Upper lobe of right lung (tissue), 1 donor: ENCODE measurements around the gene C16orf96. TPM values are rescaled to one million over a fixed set of nuclear protein-coding genes. Genes with fewer than 3 reads are reported as not detected.

Experiments
- ATAC-seq: fragments of 200-7000 bp; cut with Tn5 transposase; one replicate; pipeline ENCODE4 v1.9.1; 2020; ENCODE audit warnings: mild to moderate bottlenecking, moderate library complexity
- DNase-seq: peaks from one replicate; pipeline ENCODE4 v3.0.0-alpha.2; 2020
- H3K27ac ChIP-seq: fragments of 200-600 bp; one replicate; pipeline ENCODE4 v1.8.0; 2022
- H3K27me3 ChIP-seq: fragments of 200-600 bp; one replicate; pipeline ENCODE4 v1.8.0; 2022; ENCODE audit warnings: mild to moderate bottlenecking
- H3K36me3 ChIP-seq: fragments of 200-600 bp; one replicate; pipeline ENCODE4 v1.8.0; 2022
- H3K4me1 ChIP-seq: fragments of 200-600 bp; one replicate; pipeline ENCODE4 v1.8.0; 2022
- H3K4me3 ChIP-seq: fragments of 200-600 bp; one replicate; pipeline ENCODE4 v1.8.0; 2022; ENCODE audit warnings: mild to moderate bottlenecking
- H3K9me3 ChIP-seq: fragments of 200-600 bp; one replicate; pipeline ENCODE4 v1.8.0; 2022
- CTCF ChIP-seq: fragments of 200-600 bp; IDR thresholded peaks from one replicate; pipeline ENCODE4 v1.8.0; 2022; ENCODE audit warnings: antibody characterized with exemption
- intact Hi-C: fragments of 100-400 bp; cut with DNase I; formaldehyde crosslinking; loops from one replicate; pipeline ENCODE4 v1.11.0; 2022
- total RNA-seq: library from RNA; stranded (reverse); fragmentation: NEBNext Ultra II Directional; extraction: Animal tissue kit (Norgen Biotek cat#: 25700); gene quantifications from one replicate; pipeline ENCODE4 v1.2.1, GENCODE V29; 2021
- donor health status: DM: no; HTN: yes; CAD: no; lungs with severe emphysema.

The C16orf96 gene
- total RNA-seq, 1 donor from 2014 or later = 0.32 TPM

- intact Hi-C loops = no loop called here
- Histone ChIP-seq H3K27me3 (no peaks in the 10 kb centered on the region), H3K4me3 (peak overlapping the region; percentile 97), H3K36me3 (no peaks in the 10 kb centered on the region), H3K4me1 (peaks cover 19% of the 10 kb centered on the region), H3K9me3 (no peaks in the 10 kb centered on the region), H3K27ac (peak overlapping the region; percentile 96)
- DNase-seq (no peak), ATAC-seq (no peak)
- TF ChIP-seq CTCF = no peak
Measured at GRCh38 chr16:4626396-4626795, 70.3 kb downstream of the C16orf96 start.

DNA sequence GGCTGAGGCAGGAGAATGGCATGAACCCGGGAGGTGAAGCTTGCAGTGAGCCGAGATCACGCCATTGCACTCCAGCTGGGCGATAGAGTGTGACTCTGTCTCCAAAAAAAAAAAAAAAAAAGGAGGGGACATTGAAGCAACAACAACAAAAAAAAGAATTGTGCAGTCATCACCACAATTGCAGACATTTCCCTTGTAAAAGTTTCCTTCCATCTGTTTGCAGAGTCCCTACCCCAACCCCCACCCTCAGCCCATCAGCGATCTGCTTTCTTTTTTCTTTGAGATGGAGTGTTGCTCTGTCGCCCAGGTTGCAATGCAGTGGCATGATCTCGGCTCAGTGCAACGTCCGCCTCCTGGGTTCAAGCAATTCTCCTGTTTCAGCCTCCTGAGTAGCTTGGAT, 72.1 kb downstream of the C16orf96 start:
- Histone ChIP-seq H3K4me3 (no peak overlapping the region), H3K27me3 (no peaks in the 10 kb centered on the region), H3K4me1 (peaks cover 19% of the 10 kb centered on the region), H3K36me3 (peaks cover 3% of the 10 kb centered on the region), H3K27ac (no peak overlapping the region), H3K9me3 (no peaks in the 10 kb centered on the region)
- DNase-seq = no peak
- no peak for TF ChIP-seq CTCF
- intact Hi-C loops = no loop called here
- ATAC-seq = no peak

DNA sequence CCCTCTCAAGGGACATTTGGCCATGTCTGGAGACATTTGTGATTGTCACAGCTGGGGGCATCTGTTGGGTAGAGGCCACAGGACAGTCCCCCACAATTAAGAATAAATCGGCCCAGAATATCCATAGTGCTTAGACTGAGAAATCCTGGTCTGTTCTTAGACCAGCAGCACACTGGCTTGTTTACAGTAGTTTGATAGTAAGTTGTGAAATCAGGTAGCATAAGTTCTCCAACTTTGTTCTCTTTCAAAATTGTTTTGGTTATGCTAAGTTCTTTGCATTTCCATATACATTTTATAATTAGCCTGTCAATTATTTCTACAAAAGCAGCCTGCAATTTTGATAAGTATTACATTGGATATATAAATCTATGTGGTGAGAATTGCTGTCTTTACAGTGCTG, 75.3 kb downstream of the C16orf96 start:
- peaks cover 9% of the 10 kb centered on the region for H3K4me1 ChIP-seq
- DNase-seq (no peak), ATAC-seq (no peak)
- intact Hi-C loops = no loop called here
- no peak for TF ChIP-seq CTCF
- H3K27me3 ChIP-seq = no peaks in the 10 kb centered on the region
- H3K4me3 ChIP-seq = no peak overlapping the region
- H3K27ac ChIP-seq = no peak overlapping the region
- H3K9me3 ChIP-seq = no peaks in the 10 kb centered on the region
- H3K36me3 ChIP-seq = peaks cover 22% of the 10 kb centered on the region

DNA sequence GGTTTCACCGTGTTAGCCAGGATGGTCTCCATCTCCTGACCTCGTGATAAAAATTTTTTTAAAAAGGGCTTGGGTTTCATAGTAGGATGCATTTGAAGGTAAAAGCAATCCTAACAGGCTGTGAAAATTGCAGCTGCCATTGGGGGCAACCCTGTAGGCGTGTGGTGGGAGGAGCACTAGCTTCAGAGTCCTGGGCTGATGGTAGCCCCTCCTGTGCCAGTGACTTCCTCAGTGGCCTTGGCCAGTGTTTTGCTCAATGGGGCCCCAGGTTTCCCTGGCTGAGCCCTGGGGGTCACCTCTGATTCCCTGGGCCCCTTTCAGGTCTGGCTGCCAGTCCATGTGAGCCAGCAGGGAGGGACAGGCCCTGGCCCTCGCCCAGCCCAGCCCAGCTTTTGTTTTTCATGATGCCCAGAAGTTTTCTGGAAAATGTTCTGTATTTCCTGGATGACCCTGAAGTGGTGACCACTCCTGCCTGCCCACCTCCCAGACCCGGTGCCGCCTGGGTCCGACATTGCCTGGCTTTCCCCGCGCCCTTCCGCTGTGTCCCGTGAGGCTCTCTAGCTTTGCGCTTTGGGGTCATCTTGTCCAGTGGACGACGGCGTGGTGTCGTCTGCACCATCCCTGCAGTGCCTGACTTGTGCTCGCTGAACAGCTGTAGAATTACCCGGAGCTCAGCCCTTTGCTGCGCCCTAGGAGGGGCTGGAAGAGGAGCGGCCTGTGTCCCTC, 77.9 kb downstream of the C16orf96 start:
- Histone ChIP-seq H3K4me1 (no peaks in the 10 kb centered on the region), H3K4me3 (no peak overlapping the region), H3K27ac (no peak overlapping the region), H3K9me3 (no peaks in the 10 kb centered on the region), H3K27me3 (no peaks in the 10 kb centered on the region), H3K36me3 (peaks cover 22% of the 10 kb centered on the region)
- no peak for DNase-seq
- TF ChIP-seq CTCF = no peak
- intact Hi-C loops = no loop called here
- no peak for ATAC-seq

GRCh38 chr16:4634768-4635167, 78.6 kb downstream of the C16orf96 start:
- peaks cover 22% of the 10 kb centered on the region for H3K36me3 ChIP-seq
- no peak overlapping the region for H3K27ac ChIP-seq
- no peak for TF ChIP-seq CTCF
- no peaks in the 10 kb centered on the region for H3K9me3 ChIP-seq
- no peaks in the 10 kb centered on the region for H3K4me1 ChIP-seq
- no peaks in the 10 kb centered on the region for H3K27me3 ChIP-seq
- no peak for ATAC-seq
- intact Hi-C loops = no loop called here
- no peak for DNase-seq
- H3K4me3 ChIP-seq = no peak overlapping the region

DNA sequence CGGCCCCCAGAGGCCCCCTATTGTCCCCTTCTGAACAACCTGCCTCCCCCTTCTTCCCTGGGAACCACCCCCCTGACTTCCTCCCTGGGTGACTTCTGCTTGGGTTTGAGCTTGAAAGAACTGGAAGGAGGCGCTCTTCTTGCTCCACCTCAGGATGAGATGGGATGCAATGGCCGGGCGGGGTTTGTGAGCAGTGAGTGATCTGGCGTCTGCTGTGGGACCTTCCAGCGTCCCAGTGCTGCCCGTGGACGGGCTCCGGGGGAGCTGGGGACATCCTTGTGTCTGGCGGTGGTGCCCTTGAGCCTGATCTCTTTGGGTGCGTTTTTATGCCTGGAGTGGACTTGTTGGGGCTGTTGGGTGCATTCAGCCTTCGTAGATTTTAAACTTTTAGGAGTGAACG, 80.1 kb downstream of the C16orf96 start:
- DNase-seq = no peak
- Histone ChIP-seq H3K4me1 (peaks cover 11% of the 10 kb centered on the region), H3K27ac (no peak overlapping the region)

More for the DNA sequence above, 80.1 kb downstream of the C16orf96 start:
- ATAC-seq = no peak
- no peaks in the 10 kb centered on the region for H3K9me3 ChIP-seq
- intact Hi-C loops = no loop called here
- no peak for TF ChIP-seq CTCF
- no peak overlapping the region for H3K4me3 ChIP-seq
- no peaks in the 10 kb centered on the region for H3K27me3 ChIP-seq
- peaks cover 22% of the 10 kb centered on the region for H3K36me3 ChIP-seq
